ENCODE measurements around the gene OTOF.

OTOF gene

DNA sequence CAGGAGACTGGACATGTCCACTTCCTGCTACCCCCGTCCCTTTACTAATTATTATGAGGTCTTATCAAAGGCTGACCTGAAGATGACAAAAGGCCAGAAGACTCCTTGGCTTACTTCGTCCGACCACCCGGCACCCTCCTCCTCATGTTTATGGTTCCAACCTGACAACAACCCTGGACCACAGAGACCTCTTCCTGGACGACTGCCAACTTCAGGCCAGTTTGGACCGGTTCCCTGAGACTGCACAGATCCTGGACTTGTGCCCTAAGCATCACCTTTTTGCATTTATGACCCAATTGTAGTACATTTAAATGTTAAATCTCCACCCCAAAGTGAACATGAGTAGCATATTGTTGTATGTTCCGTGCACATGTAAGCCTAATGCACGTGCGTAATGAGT, 70.4 kb downstream of the OTOF start:
- DNase-seq (ENCODE audit: low read depth in 2 of 2): no peak

Measured in stimulated activated CD8-positive, alpha-beta memory T cell treated with anti-CD3 and anti-CD28 coated beads, Interleukin-15, amount 100 ng/mL, for 48 hours (primary cell).